Adrenal gland (tissue), 12 donors: Measurements from ENCODE around the gene CD79A. TPM values are rescaled to one million over a fixed set of nuclear protein-coding genes. Genes with fewer than 3 reads are reported as not detected.

Source experiments
- DNase-seq, 7 donors: peaks; one replicate each; pipeline ENCODE4 v3.0.0-alpha.2; 2019 to 2020
- H3K27ac ChIP-seq, 5 donors: fragments of 200-600 bp; sonication (generic) in 4 of 5; 1 replicate in 3 of 5; 2 replicates in 2 of 5; pipeline versions ENCODE4 v1.5.1 to v1.8.0; 2016 to 2020; ENCODE audit warnings: mild to moderate bottlenecking in 1 of 5
- H3K27me3 ChIP-seq: fragments of 200-600 bp; 2 replicates; pipeline ENCODE4 v1.8.0; 2021
- H3K36me3 ChIP-seq, 2 donors: fragments of 200-600 bp; replicated peaks in 1 of 2; 1 replicate in 1 of 2; 2 replicates in 1 of 2; pipeline versions ENCODE4 v1.5.1 to v1.8.0; 2018 to 2022
- H3K4me1 ChIP-seq, 2 donors: fragments of 200-600 bp; replicated peaks in 1 of 2; 1 replicate in 1 of 2; 2 replicates in 1 of 2; pipeline versions ENCODE4 v1.5.1 to v1.8.0; 2018 to 2021
- H3K4me3 ChIP-seq, 4 donors: fragments of 200-600 bp; sonication (generic) in 3 of 4; one replicate each; pipeline ENCODE4 v1.5.1; 2016 to 2018
- H3K9me3 ChIP-seq, 3 donors: fragments of 200-600 bp; sonication (generic) in 1 of 3; replicated peaks in 1 of 3; 1 replicate in 2 of 3; 2 replicates in 1 of 3; pipeline versions ENCODE4 v1.5.1 to v1.8.0; 2016 to 2021
- POLR2A ChIP-seq, 2 donors: fragments of 450-650 bp; IDR thresholded peaks; one replicate each; pipeline ENCODE4 v1.6.1; 2017; ENCODE audit warnings: antibody characterized with exemption in 2 of 2, mild to moderate bottlenecking in 2 of 2, moderate library complexity in 1 of 2
- WGBS, 4 donors: extraction: QIAGEN DNeasy Blood & Tissue Kit in 2 of 4; methylation state at CpG; one replicate each; pipeline versions ENCODE4 v1.1.5 to v1.1.7; 2013 to 2017; 5-methylcytosine and 5-hydroxymethylcytosine counted together
- intact Hi-C, 2 donors: fragments of 100-400 bp; cut with DNase I; formaldehyde crosslinking; loops; one replicate each; pipeline versions ENCODE4 v1.14.1 to v1.15.0; 2022 to 2023
- polyA plus RNA-seq, 3 donors: library from polyadenylated mRNA; stranded (reverse); fragments of 200-250 nt in 2 of 3; fragments of 350-450 nt in 1 of 3; fragmentation: Illumina TruSeq in 1 of 3; extraction: RNeasy Lipid Tissue Mini Kit (QIAGEN cat#74804) in 1 of 3; gene quantifications; one replicate each; pipeline ENCODE4 v1.2.3, GENCODE V29; 2013 to 2014
- total RNA-seq, 9 donors: library from RNA; depleted of rRNA in 4 of 9; stranded (reverse); fragments of >200 nt in 4 of 9; fragments of 120-200 nt in 1 of 9; fragmentation: NEBNext Ultra II Directional in 1 of 9; extraction: Animal tissue kit (Norgen Biotek cat#: 25700) in 1 of 9; gene quantifications; one replicate each; pipeline versions ENCODE4 v1.1.0 to v1.2.4, GENCODE V29; 2013 to 2023
- TF ChIP-seq, protein P1 (sequence below), 6 experiments: fragments of 450-650 bp in 4 of 6; fragments of 200-600 bp in 2 of 6; sonication (generic) in 1 of 6; IDR thresholded peaks; 1 replicate in 5 of 6; 2 replicates in 1 of 6; pipeline versions ENCODE4 v1.5.1 to v1.8.0; 2016 to 2021; ENCODE audit warnings: antibody characterized with exemption in 6 of 6, mild to moderate bottlenecking in 2 of 6, moderate library complexity in 1 of 6
- donor health status: healthy with polysubstance abuse.
- donor health status: Bipolar disorder and iron deficiency.
- donor health status: DM: yes; HTN: yes; CAD: no.
- donor health status: DM: no; HTN: no; CAD: no.
- donor health status: DM: no; HTN: no; CAD: no.
- donor health status: DM: yes; HTN: yes; CAD: no.

CD79A gene
- total and polyA plus RNA-seq, 12 donors, result 0.28 to 6.2 (median 0.50) TPM; not detected in 3

DNA sequence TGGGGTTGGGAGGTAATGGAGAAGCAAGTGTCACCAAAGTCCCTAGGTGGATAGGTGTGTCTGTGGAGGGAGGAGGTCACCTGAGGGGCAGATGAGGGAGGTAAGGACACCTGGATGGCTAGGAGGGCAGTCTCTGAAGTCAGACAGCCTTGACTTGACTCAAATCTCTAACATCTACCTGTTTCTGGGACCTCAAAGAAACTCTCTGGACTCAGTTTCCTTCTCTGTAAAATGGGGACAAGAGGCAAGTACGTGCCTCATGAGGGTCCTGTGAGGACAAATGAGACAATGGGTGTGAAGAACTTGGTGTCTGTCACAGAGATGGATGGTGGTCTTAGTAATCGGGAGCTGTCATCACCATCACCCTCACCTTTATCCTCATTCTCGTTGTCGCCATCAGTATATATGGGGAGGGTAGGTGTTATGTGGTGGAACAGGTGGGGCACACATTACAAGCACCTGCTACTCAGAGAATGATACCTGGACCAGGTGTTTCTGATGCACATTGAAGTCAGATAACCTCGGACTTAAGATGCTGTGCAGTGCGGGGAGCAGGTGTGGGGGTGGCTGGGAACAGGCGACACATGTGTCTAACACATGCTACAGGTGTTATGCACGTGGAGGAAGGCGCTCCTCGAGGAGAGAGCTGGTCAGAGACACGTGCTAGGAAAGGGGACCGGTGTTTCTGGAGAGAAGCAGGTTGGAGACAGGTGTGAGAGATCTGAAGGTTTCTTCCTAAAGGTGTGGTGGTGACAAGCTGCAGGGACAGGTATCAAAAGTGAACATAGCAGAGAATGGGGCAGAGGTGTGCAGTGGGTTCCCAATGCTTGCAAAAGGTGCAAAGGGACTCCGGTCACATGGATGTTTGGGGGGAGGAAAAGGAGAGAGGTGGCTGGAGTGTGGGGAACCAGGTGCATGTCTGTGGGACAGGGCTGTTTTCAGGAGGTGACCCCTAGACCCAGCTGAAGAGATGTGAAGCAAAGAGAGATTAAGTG lies 47.4 kb downstream of the CD79A start:
- H3K4me3 ChIP-seq, result no peak overlapping the region
- H3K36me3 ChIP-seq, result no peaks in the 10 kb centered on the region
- no peak for TF ChIP-seq POLR2A (IDR thresholded peaks at IDR 0.05)
- TF ChIP-seq, protein P1, sequence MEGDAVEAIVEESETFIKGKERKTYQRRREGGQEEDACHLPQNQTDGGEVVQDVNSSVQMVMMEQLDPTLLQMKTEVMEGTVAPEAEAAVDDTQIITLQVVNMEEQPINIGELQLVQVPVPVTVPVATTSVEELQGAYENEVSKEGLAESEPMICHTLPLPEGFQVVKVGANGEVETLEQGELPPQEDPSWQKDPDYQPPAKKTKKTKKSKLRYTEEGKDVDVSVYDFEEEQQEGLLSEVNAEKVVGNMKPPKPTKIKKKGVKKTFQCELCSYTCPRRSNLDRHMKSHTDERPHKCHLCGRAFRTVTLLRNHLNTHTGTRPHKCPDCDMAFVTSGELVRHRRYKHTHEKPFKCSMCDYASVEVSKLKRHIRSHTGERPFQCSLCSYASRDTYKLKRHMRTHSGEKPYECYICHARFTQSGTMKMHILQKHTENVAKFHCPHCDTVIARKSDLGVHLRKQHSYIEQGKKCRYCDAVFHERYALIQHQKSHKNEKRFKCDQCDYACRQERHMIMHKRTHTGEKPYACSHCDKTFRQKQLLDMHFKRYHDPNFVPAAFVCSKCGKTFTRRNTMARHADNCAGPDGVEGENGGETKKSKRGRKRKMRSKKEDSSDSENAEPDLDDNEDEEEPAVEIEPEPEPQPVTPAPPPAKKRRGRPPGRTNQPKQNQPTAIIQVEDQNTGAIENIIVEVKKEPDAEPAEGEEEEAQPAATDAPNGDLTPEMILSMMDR (IDR thresholded peaks at IDR 0.05), result no peak
- no peaks in the 10 kb centered on the region for H3K9me3 ChIP-seq
- peaks cover 72% of the 10 kb centered on the region for H3K27me3 ChIP-seq
- H3K27ac ChIP-seq, result no peak overlapping the region
- intact Hi-C loops, result no loop called here
- 41 to 44% (median 43%) methylated on average over 13 of the region's 13 CpGs for WGBS, 4 donors
- DNase-seq, result no peak
- peaks cover 0 to 11% of the 10 kb centered on the region in 2 donors for H3K4me1 ChIP-seq

DNA sequence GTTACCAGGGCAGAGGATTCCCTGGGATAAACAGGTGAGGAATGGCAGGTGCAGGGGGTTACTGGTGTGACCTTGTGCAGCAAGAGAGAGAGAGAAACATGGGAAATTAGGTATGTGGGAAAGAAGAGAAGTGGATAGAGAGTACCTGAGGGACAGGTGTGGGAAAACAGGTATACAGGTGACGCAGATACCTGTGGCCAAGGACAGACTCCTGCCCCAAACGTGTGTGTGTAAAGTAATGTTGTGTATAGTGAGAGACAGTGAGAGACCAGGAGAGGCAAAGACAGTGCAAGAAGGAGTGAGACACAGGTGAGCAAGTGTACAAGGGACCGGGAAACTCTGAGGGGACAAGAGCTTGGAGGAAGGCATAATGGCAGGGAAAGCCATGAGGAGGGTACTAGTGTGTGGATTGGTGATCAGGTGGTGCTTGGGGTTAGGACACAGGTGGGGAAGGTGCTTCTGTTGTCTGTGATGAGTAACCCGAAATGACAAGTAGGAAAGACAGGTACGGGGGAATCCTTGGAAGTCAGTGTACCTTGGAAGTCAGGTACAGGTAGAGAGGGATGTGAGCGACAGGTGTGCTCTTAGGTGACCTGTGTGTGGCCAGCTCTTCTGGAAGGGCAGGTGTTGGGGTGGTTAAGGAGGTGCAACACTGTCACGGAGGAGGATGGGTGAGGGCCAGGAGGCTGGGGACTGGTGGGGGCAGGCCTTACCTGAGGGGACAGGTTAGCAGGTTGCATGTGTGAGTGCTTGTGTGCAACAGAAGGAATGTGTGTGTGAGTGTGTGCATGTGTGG lies 48.3 kb downstream of the CD79A start:
- Histone ChIP-seq H3K9me3 (no peaks in the 10 kb centered on the region), H3K4me1 (peaks cover 0 to 11% of the 10 kb centered on the region in 2 donors), H3K27ac (no peak overlapping the region), H3K27me3 (peaks cover 81% of the 10 kb centered on the region), H3K36me3 (no peaks in the 10 kb centered on the region), H3K4me3 (no peak overlapping the region)
- TF ChIP-seq, protein P1 (IDR thresholded peaks at IDR 0.05), result no peak
- no peak for TF ChIP-seq POLR2A (IDR thresholded peaks at IDR 0.05)
- WGBS, 4 donors, result 35 to 43% (median 37%) methylated on average over 7 of the region's 7 CpGs
- intact Hi-C loops, result no loop called here
- no peak for DNase-seq

DNA sequence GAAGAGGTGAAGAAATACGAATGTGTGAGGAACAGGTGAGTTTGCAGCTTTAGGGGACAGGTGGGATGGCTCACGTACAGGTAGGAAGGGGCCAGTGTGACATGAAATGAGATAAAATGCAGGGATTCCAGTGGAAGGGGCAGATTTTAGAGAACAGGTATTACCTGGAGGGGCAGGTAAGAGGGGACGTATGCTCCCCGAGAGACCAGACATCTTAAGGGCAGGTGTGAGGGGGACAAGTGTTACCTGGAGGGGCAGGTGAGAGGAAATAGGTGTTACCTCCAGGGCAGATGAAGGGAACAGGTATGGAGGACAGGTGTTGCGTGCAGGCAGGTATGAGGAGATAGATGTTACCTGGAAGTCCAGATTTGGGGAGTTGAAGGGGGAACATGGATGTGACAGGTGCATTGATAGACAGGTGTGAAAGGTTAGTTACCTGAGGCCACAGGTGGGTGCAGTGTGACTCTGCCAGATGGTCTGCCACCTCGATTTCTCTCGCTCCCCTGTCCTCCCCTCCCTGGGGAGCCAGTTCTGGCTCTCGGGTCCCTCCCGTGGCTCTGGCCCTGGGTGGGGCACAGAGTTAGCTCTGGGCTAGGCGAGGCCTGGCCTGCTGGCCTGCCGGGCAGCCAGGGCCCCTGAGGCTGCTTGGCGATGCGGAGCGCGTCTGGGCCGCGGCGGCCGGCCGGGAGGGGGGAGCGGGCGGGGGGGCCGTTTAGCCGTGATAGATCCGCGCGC lies 49.1 kb downstream of the CD79A start:
- Histone ChIP-seq H3K27me3 (peaks cover 83% of the 10 kb centered on the region), H3K4me1 (peaks cover 0 to 11% of the 10 kb centered on the region in 2 donors), H3K4me3 (no peak overlapping the region), H3K36me3 (no peaks in the 10 kb centered on the region), H3K9me3 (no peaks in the 10 kb centered on the region), H3K27ac (no peak overlapping the region)
- 13 to 31% (median 22%) methylated on average over 9 to 27 of the region's 27 CpGs for WGBS, 4 donors
- intact Hi-C loops, result no loop called here
- DNase-seq, result no peak
- TF ChIP-seq, protein P1 (IDR thresholded peaks at IDR 0.05), result no peak
- no peak for TF ChIP-seq POLR2A (IDR thresholded peaks at IDR 0.05)
